Measurements from ENCODE around the gene WFS1.

Gene WFS1

DNA sequence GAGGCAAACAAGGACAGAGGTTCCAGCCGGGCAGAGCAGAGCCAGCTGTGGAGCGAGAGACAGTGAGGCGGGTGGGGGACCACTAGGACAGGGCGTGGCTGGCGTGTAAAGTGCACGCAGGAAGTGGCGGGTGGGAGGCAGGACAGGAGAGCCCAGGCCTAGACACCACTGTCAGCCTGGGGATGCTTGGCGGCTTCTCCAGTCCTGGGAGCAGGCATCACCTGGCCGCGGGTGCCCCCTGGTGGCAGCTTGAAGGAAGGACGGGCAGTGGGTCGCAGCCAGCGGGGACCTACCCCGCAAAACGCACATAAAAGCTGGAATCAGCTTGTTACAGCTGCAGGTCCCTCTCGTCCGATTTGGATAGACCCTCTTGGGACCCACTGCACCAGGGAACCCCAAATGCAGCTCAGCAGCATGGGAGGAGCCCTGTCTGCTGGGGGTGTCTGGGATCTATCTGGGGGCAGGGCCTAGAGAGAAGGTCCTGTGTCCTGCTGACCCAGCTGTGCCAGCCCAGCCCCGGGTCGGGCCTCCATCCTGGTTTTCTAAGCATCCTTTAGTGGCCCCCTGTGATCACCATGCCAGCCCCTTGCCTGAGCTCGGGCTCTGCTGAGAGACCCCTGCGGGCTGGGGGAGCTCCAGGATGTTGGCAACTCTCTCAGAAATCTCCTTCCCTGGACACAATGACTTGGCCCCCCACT, 57.7 kb downstream of the WFS1 start:
- peak; percentile 83 for DNase-seq

DNA sequence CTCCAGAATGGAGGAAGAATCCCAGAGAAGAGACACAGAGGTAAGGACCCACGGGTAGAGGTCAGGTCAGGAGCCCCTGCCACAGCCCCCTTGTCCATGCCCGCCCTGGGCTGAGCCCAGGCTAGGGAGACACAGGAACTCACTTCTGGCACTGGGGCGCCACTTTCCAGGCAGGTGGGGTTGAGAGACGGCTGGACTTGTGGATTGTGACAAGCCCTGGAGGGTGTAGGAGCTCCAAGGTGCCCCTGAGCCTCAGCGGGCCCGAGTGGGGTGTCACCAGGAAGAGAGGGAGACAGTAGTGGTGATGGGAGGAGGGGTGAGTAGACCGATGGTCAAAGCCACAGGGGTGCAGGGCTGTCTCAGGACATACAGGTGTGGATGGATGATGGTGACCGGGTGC, 58.9 kb downstream of the WFS1 start:
- DNase-seq, result no peak

DNA sequence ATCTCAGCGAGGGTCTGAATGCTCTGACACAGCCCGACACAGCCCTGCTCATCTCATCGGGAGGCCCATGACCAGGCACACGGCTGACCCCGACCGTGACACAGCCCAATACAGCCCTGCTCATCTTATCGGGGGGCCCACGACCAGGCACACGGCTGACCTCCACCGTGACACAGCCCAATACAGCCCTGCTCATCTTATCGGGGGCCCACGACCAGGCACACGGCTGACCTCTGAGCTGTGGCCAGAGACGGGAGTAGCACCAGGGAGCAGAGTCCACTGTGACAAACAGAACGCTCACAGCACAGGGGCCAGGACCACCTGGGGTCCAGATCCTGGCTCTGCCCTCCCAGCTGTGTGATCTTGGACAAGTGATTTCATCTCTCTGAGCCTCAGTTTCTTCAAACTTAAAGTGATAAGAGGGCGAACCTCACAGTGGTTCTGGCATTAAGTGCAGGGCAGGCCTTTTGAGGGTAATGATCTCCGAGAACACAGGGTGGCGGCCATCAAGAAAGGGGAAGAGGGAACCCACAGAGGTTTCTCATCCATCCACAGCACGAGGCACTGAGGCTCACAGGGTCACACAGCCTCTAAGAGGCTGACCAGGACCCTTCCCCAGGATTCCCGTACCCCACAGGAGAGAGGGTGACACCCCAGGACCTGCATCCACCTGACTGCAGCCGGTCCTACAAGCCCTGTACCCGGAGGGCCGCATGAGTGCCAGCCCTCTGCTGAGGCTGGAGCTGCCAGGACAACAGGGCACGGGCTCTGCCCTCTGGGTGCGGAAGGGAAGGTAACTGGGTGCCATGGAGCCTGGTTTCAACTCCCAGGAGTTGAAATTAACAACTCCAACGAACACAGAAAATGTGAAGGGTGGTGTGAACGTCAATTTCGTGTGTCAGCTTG, 60.1 kb downstream of the WFS1 start:
- DNase-seq, result no peak

DNA sequence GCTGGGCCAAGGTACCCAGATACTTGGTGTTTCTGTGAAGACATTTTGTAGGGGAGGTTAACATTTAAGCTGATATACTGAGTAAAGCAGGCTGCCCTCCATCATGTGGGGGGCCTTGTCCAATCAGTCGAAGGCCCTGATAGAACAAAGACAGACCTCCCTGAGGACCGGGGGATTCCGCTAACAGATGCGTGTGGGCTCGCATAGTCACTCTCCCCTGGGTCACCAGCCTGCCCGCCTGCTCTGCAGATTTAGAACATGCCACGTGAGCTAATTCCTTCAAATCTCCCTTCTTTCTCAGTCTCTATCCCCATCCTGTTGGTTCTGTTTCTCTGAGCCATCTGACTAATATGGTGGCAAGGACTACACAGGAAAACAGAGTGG, 60.7 kb downstream of the WFS1 start:
- no peak for DNase-seq

- DNase-seq, result peak; percentile 69
These were observed 61.4 kb downstream of the WFS1 start for GRCh38 chr4:6331018-6331417.

DNA sequence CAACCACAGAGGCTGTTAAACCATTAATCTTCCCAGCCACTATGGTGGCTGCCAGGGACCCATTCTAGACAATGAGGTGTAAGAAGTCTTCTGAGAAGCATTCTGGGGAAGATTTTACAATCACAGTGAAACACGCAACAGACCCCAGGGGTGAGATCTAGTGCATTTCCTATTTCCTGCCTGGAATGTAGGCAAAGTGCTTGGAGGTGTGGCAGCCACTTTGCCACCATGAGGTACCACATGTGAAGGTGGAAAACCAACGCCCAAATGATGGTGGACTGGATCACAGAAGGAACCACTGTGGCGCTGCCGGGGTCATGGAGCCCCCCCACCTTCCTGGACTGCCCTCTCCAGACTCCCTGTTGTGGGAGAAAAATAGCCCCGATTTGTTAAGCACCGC, 61.8 kb downstream of the WFS1 start:
- DNase-seq, result no peak

GRCh38 chr4:6332042-6332668, 62.5 kb downstream of the WFS1 start:
- peak; percentile 35 for DNase-seq

DNA sequence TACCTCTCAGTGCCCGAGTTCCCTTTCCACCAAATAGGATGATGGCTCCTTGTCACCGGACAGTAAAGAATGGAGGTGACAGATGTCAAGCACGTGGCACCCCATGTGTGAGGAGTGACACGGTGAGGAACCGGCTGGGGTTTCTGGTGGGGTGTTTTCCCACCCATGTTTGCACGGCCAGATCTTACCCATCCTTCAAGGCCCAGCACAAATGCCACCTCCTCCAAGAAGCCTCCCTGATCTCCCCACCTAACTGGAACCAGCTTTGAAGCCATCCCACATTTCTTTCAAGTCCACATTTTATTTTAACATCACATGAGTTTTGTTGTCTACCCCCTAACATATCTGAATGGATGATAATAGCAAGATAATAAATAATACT, 63.0 kb downstream of the WFS1 start:
- DNase-seq, result no peak

DNA sequence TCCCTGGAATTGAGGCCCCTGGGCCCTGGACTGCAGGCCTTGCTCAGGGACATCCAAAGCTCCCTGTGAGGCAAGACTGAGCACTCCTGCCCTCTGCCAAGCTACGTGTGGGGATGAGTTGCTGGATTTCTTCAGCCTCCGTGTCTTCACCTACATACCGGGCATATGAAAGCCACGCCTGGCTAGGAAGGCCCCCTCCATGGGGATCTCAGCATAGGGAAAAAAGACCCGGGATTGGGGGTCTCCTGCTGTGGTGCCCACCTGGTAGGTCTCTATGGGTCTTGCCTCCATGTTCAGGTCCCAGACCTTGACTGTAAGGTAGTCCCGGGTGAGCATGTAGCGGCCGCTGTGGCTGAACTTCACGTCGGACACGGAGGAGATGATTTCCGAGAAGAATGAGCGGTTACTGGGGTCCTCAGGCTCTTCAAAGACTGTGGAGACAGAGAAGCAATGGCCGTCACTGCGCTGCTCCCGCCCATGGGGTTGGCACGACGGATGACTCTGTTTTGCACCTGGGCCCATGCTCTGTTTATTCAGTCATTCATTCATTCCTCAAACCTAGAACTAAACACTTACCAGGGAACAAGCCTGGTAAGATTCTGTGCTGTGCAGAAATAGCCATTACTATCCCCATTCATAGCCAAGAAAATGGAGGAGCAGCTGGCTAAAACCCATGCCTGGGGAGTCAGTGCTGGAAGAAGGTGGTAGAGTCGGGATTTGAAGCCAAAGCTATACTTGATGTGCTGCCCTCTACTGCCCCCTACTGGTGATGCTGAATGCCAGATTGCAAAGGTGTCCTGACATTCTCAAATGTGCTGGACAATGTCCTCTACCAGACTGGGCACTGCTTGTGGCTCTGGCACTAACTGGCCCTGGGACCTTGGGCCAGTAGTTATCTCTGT, 63.9 kb downstream of the WFS1 start:
- peak; percentile 35 for DNase-seq

DNA sequence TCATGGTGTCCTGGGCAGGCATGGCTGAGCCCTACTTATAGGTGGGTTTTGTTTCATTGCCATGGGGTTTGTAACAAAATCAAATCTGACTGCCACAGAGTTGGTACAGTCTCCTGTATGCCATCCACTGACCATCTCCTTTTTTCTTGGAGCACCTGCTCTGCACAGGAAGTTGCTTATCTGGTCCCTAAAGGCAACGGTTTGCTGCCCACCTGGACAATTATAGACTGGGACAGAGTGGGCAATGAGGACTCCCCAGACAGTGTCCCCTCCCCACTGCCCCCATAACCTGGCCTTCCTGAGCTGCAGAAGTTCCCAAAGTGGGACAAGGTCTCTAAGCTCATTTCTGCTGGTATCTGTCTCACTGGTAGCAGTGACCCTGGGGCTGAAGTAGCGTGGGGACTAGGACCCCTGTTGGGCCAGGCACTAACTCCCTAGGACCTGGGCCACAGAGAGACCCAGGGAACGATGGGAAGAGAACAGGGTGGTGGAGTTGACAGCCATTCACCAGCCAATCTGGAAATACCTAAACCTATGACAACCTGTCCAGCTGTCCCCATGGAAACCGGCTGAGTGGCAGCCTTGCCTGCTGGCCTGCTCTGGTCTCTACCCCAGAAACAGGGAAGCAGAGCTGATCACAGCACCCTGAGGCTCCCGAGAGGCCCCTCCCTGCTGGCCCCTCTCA, 64.7 kb downstream of the WFS1 start:
- DNase-seq, result no peak

GRCh38 chr4:6335040-6335590, 65.5 kb downstream of the WFS1 start:
- no peak for DNase-seq

DNA sequence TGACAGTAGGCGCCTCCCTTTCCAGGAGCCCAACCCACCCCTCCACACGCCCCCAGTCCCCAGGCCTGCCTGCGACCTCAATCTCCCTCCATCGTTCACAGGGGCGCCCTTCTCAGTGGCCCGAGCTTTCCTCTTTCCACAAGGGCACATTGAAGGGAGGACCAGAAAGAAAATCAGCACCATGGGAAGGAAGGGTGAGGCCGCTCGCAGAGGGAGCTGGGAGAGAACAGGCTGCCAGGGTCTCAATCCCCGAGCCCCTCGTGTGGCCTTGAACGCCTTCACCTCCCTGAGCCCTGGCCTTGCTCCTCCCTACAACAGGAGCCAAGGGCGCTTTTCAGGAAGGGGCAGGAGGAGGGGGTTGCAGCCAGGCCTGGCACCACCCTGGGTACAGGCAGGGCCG, 66.5 kb downstream of the WFS1 start:
- no peak for DNase-seq

DNA sequence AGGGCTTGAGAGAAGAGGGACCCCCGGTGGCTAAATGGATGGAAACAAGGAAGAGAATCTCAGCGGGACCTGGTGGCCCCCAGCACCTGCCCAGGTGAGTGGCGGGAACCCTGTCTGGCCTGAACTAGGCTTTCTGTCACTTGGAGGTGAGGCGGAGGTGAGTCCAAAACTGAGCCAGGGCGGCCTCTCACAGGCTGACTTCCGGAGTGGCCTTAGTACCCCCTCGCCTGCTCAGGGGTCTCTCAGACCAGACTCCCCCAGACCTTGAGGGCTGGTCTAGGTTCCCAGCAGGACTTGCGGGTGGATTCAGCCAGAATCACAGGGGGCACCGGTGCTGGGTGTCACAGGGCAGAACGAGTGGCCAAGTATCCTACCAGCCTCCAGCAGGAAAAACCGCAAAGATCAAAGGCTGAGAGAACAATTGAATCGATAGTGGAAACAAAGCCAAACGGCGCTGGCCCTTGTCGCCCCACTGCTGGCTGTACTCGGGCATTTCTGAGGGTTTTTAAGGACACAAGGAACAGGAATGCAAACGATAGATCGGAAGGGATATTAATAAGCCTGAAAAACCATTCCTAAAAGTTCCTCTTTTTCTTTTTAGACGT, 67.8 kb downstream of the WFS1 start:
- DNase-seq, result no peak

- DNase-seq, result no peak
These were observed 68.7 kb downstream of the WFS1 start for GRCh38 chr4:6338175-6338950.

- no peak for DNase-seq
These were observed 69.5 kb downstream of the WFS1 start for GRCh38 chr4:6338951-6339817.

GRCh38 chr4:6339818-6340445, 70.3 kb downstream of the WFS1 start:
- DNase-seq, result no peak

DNA sequence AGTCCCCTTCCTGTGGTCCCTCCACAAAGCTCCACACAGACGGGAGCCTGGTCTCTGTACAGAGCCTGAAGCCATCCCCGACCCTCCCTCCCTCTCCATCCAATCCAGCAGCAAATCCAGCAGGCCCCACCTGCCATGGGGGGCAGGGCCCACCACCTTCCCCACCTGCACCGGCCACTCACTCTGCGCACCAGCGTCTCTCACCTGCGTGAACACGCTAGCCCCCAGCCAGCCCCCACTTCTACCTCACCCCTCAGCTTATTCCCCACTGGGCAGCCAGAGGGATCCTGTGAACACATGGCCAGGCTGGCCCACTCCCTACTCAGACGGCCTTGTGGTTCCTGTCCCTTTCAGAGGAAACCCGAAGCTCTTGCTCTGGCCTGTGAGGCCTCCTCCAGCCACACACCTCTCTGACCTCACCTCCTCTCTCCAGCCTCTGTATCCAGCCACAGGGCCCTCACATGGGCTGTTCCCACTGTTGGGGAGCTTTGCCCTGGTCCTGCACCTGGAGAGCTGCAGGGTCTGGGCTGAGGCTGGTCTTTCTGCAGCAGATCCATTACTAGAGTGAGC, 70.9 kb downstream of the WFS1 start:
- no peak for DNase-seq

DNA sequence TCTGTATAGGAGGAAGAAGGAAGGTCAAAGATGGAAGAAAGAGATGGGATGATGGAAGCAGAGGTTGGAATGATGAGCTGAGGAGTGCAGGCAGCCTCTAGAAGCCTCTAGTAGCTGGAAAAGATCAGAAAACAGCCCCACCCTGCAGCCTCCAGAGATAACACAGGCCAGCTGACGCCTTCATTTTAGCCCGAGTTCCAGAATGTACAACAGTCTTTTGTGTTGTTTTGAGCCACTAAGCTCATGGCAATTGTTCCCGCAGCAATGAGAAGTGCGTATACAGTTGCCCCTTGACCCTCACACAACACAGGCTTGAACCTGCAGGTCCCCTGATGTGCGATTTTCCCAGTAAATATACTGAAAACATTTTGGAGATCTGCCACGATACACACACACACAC, 72.0 kb downstream of the WFS1 start:
- no peak for DNase-seq
